K562 (cell line): ENCODE data around the gene CACNA1C. TPM values are rescaled to one million over a fixed set of nuclear protein-coding genes. Genes with fewer than 3 reads are reported as not detected.

Experiments used
- ATAC-seq: fragments of 200-7000 bp; cut with Tn5 transposase; 3 replicates; pipeline ENCODE4 v1.9.1; 2020; ENCODE audit warnings: moderate library complexity
- BruUV-seq: library from RNA; stranded (reverse); fragments of 400-500 nt; replicated peaks from 2 replicates; lab custom pipeline; 2021; lab: Mats Ljungman, UMichigan
- CTCF ChIA-PET: fragments of 300-600 bp; formaldehyde crosslinking; extraction: SDS; loops from one replicate; lab custom pipeline; 2021; ENCODE audit warnings: low intra/inter-chr PET ratio; lab: Yijun Ruan, JAX
- POLR2A ChIA-PET: fragments of 300-600, 350-650 bp; sonication (Branson Sonifier 250); formaldehyde crosslinking; extraction: SDS; loops from one replicate; lab custom pipeline; 2021; ENCODE audit warnings: antibody characterized with exemption, inconsistent platforms; lab: Yijun Ruan, JAX
- DNase-seq, 4 experiments: peaks; one replicate each; pipeline versions ENCODE4 v3.0.0 to v3.0.0-alpha.2; 2011 to 2018; ENCODE audit warnings: low spot score in 3 of 4, mixed read lengths in 3 of 4; ENCODE audit errors: extremely low read depth in 1 of 4
- FAIRE-seq: peaks from 2 replicates; lab custom pipeline; 2011; peaks lifted over from hg19 to GRCh38; lab: Jason Lieb, UNC
- H2AFZ ChIP-seq: 2 replicates; pipeline ENCODE4 v1.6.0; 2011; ENCODE audit warnings: low read depth, low read length, control low read depth, inconsistent platforms
- H3K27ac ChIP-seq: fragments of 200-600 bp; 3 replicates; pipeline ENCODE4 v1.8.0; 2011; ENCODE audit warnings: low read depth, mild to moderate bottlenecking, control low read depth, inconsistent platforms, low read length, moderate library complexity, mixed read lengths; ENCODE audit errors: extremely low read depth
- H3K27me3 ChIP-seq, 2 experiments: fragments of 300-600 bp in 1 of 2; 2 replicates in 1 of 2; 3 replicates in 1 of 2; pipeline versions ENCODE4 v1.6.0 to v1.8.0; 2011; ENCODE audit warnings: inconsistent platforms in 2 of 2, low read length in 2 of 2, mild to moderate bottlenecking in 1 of 2, mixed read lengths in 1 of 2, moderate library complexity in 1 of 2; ENCODE audit not compliant: control insufficient read depth in 2 of 2, insufficient read depth in 2 of 2
- H3K36me3 ChIP-seq: fragments of 300-600 bp; 3 replicates; pipeline ENCODE4 v1.8.0; 2011; ENCODE audit warnings: mild to moderate bottlenecking, low read length, inconsistent platforms; ENCODE audit not compliant: control insufficient read depth, insufficient read depth
- H3K4me1 ChIP-seq, 2 experiments: fragments of 200-600 bp in 1 of 2; replicated peaks in 1 of 2; 2 replicates in 1 of 2; 3 replicates in 1 of 2; pipeline versions ENCODE4 v1.5.1 to v1.8.0; 2011; ENCODE audit warnings: inconsistent platforms in 2 of 2, low read length in 2 of 2, mild to moderate bottlenecking in 1 of 2, mixed read lengths in 1 of 2, moderate library complexity in 1 of 2; ENCODE audit not compliant: control insufficient read depth in 2 of 2, insufficient read depth in 2 of 2
- H3K4me2 ChIP-seq: 2 replicates; pipeline ENCODE4 v1.6.1; 2011; ENCODE audit warnings: low read length, control low read depth, inconsistent platforms, mixed read lengths; ENCODE audit not compliant: insufficient read depth
- H3K4me3 ChIP-seq: fragments of 200-600 bp; sonication (generic), shearing (Covaris generic); 2 replicates; pipeline ENCODE4 v1.5.1; 2016; ENCODE audit warnings: control low read depth, inconsistent platforms
- H3K79me2 ChIP-seq: fragments of 200-600 bp; 3 replicates; pipeline ENCODE4 v1.8.0; 2011; ENCODE audit warnings: low read length, inconsistent platforms; ENCODE audit not compliant: control insufficient read depth, insufficient read depth
- H3K9ac ChIP-seq, 2 experiments: 2 replicates each; pipeline versions ENCODE4 v1.6.0 to v1.6.1; 2011; ENCODE audit warnings: low read depth in 2 of 2, low read length in 2 of 2, control low read depth in 1 of 2, inconsistent platforms in 1 of 2, mild to moderate bottlenecking in 1 of 2, mixed read lengths in 1 of 2; ENCODE audit not compliant: insufficient read depth in 1 of 2
- H3K9me1 ChIP-seq: one replicate; pipeline ENCODE4 v1.6.0; 2011; ENCODE audit warnings: inconsistent platforms, mild to moderate bottlenecking, low read length, moderate library complexity; ENCODE audit not compliant: control insufficient read depth, insufficient read depth
- H3K9me3 ChIP-seq: replicated peaks from 2 replicates; pipeline ENCODE4 v1.5.1; 2011; ENCODE audit warnings: low read depth, low read length, inconsistent platforms; ENCODE audit not compliant: control insufficient read depth, insufficient read depth
- H4K20me1 ChIP-seq: replicated peaks from 2 replicates; pipeline ENCODE4 v1.6.1; 2011; ENCODE audit warnings: low read length, inconsistent platforms, mixed read lengths; ENCODE audit not compliant: control insufficient read depth, insufficient read depth
- ARID1B ChIP-seq: fragments of 450-650 bp; IDR thresholded peaks from 2 replicates; pipeline ENCODE4 v1.6.1; 2016; ENCODE audit warnings: antibody characterized with exemption, mild to moderate bottlenecking, inconsistent platforms
- ILF3 ChIP-seq: fragments of 450-650 bp; IDR thresholded peaks from 2 replicates; pipeline ENCODE4 v1.6.1; 2018; ENCODE audit warnings: antibody characterized with exemption, mild to moderate bottlenecking, moderate library complexity, borderline replicate concordance
- JUND ChIP-seq, 2 experiments: IDR thresholded peaks; 2 replicates in 1 of 2; 3 replicates in 1 of 2; pipeline ENCODE4 v1.6.1; 2011; ENCODE audit warnings: borderline replicate concordance in 2 of 2, low read depth in 2 of 2, low read length in 2 of 2, improper control_type of control experiment in 1 of 2, missing biosample characterization in 1 of 2, missing genetic modification characterization in 1 of 2, missing genetic modification reagents in 1 of 2
- LCOR ChIP-seq: sonication (generic); formaldehyde crosslinking; IDR thresholded peaks from 2 replicates; pipeline ENCODE4 v1.8.0; 2022; ENCODE audit warnings: mild to moderate bottlenecking, missing genetic modification reagents
- PHTF2 ChIP-seq: fragments of 250-450 bp; sonication (Bioruptor Pico); IDR thresholded peaks from 2 replicates; pipeline ENCODE4 v1.5.0; 2021; ENCODE audit warnings: mild to moderate bottlenecking
- POLR2B ChIP-seq: fragments of 450-650 bp; IDR thresholded peaks from 2 replicates; pipeline ENCODE4 v1.6.1; 2018; ENCODE audit warnings: low read depth; ENCODE audit not compliant: partially characterized antibody
- SAFB2 ChIP-seq: fragments of 200-400 bp; formaldehyde crosslinking; IDR thresholded peaks from 2 replicates; pipeline ENCODE4 v1.6.1; 2018; ENCODE audit warnings: borderline replicate concordance, low read length, low read depth, moderate library complexity; ENCODE audit not compliant: severe bottlenecking
- TGIF2 ChIP-seq: sonication (generic); formaldehyde crosslinking; IDR thresholded peaks from 2 replicates; pipeline ENCODE4 v1.8.1; 2022; ENCODE audit warnings: mild to moderate bottlenecking, missing genetic modification reagents, moderate library complexity
- ZBTB17 ChIP-seq: fragments of 450-650 bp; formaldehyde crosslinking; IDR thresholded peaks from 2 replicates; pipeline ENCODE4 v1.4.0; 2020; ENCODE audit warnings: mild to moderate bottlenecking
- ZNF830 ChIP-seq: fragments of 250-450 bp; sonication (Bioruptor Pico); IDR thresholded peaks from 2 replicates; pipeline ENCODE4 v1.5.0; 2021; ENCODE audit warnings: mild to moderate bottlenecking
- WGBS: fragments of 100-300 bp; shearing (Covaris generic); methylation state at CpG from one replicate; pipeline ENCODE4 v1.1.6; 2016; ENCODE audit warnings: low coverage, mixed read lengths; ENCODE audit not compliant: insufficient coverage; ENCODE audit errors: missing lambda C conversion rate; 5-methylcytosine and 5-hydroxymethylcytosine counted together
- in situ Hi-C: fragments of 300-500 bp; cut with MboI; formaldehyde crosslinking; loops from 4 replicates; pipeline ENCODE4 v1.15.0; 2018; ENCODE audit warnings: inconsistent platforms, mixed read lengths
- intact Hi-C: fragments of 100-400 bp; cut with micrococcal nuclease; formaldehyde crosslinking; loops from 2 replicates; pipeline ENCODE4 v1.14.2; 2022
- polyA plus RNA-seq, 8 experiments: library from polyadenylated mRNA; depleted of rRNA in 4 of 8; stranded (reverse) in 5 of 8; unstranded in 3 of 8; fragments of >200 nt; fragmentation: Nextera tagmentation in 2 of 8; fragmentation: Illumina TruSeq in 1 of 8; extraction: Ambion mirVana in 2 of 8; extraction: Trizol in 1 of 8; gene quantifications; 2 replicates each; pipeline versions ENCODE4 v1.2.1 to v1.2.3, GENCODE V29; 2011 to 2014; ENCODE audit warnings: inconsistent platforms in 1 of 8, missing spikeins in 1 of 8
- total RNA-seq, 7 experiments: library from RNA; depleted of rRNA in 6 of 7; stranded (reverse); fragments of >200 nt in 6 of 7; fragmentation: Illumina TruSeq in 2 of 7; extraction: Trizol in 2 of 7; gene quantifications; 2 replicates each; pipeline versions ENCODE4 v1.2.1 to v1.2.3, GENCODE V29; 2011 to 2021; ENCODE audit warnings: low replicate concordance in 1 of 7
- TF ChIP-seq, protein P1 (sequence below): fragments of 250-450 bp; sonication (Bioruptor Pico); IDR thresholded peaks from 2 replicates; pipeline ENCODE4 v1.8.0; 2021; ENCODE audit warnings: moderate library complexity, mild to moderate bottlenecking, inconsistent platforms

CACNA1C gene
- total and polyA plus RNA-seq, 9 of the 15 experiments (the other 6 are each of a cell fraction or from before 2014, with no cell fraction given) = not detected

DNA sequence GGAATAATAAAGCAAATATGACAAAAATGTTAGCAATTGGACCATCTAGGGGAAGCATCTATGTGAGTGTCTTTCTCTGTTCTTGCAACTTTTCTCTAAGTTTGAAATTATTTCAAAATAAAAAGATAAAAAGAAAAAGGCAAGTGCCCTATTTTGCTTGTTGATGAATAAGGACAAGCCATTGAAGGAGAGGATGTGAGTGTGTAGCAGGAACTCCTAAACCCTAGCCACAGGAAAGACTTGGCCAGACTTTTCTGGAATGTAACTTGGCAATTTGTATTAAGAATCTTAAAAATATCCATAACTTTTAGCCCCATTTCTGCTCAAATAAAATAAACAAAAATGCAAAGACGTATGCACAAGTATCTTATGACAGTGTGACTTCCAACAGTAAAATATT lies 279.4 kb downstream of the CACNA1C start:
- intact Hi-C loops = no loop called here
- H3K79me2 ChIP-seq = no peaks in the 10 kb centered on the region
- H3K9me3 ChIP-seq = no peaks in the 10 kb centered on the region
- no peak overlapping the region for H3K9ac ChIP-seq
- CTCF ChIA-PET = no interaction called here
- H3K4me2 ChIP-seq = no peak overlapping the region
- H4K20me1 ChIP-seq = no peaks in the 10 kb centered on the region
- DNase-seq (no peak), ATAC-seq (no peak), FAIRE-seq (no peak)
- H3K9me1 ChIP-seq = no peaks in the 10 kb centered on the region
- in situ Hi-C loops = no loop called here
- TF ChIP-seq, protein P1, sequence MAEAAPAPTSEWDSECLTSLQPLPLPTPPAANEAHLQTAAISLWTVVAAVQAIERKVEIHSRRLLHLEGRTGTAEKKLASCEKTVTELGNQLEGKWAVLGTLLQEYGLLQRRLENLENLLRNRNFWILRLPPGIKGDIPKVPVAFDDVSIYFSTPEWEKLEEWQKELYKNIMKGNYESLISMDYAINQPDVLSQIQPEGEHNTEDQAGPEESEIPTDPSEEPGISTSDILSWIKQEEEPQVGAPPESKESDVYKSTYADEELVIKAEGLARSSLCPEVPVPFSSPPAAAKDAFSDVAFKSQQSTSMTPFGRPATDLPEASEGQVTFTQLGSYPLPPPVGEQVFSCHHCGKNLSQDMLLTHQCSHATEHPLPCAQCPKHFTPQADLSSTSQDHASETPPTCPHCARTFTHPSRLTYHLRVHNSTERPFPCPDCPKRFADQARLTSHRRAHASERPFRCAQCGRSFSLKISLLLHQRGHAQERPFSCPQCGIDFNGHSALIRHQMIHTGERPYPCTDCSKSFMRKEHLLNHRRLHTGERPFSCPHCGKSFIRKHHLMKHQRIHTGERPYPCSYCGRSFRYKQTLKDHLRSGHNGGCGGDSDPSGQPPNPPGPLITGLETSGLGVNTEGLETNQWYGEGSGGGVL (CRISPR knock-in tag) = no peak
- TF ChIP-seq LCOR (CRISPR knock-in tag) (no peak), JUND (IDR thresholded peaks at IDR 0.05; ENCODE audit: borderline replicate concordance, low read depth, low read length) (no peak), JUND (tag; IDR thresholded peaks at IDR 0.05; ENCODE audit: borderline replicate concordance, low read depth, low read length) (no peak), ZNF830 (CRISPR knock-in tag) (no peak), PHTF2 (CRISPR knock-in tag) (no peak), ARID1B (no peak), POLR2B (no peak), SAFB2 (no peak), TGIF2 (CRISPR knock-in tag) (no peak), ZBTB17 (CRISPR knock-in tag) (no peak), ILF3 (no peak)
- WGBS = 9% methylated on average over 1 of the region's 1 CpG
- no peaks in the 10 kb centered on the region for H3K36me3 ChIP-seq
- H3K4me1 ChIP-seq = peaks cover 3 to 21% of the 10 kb centered on the region in 2 experiments; a peak in 3 of 5 replicates
- no peak overlapping the region for H3K4me3 ChIP-seq
- no peak overlapping the region for H2AFZ ChIP-seq
- peaks cover 0 to 4% of the 10 kb centered on the region in 2 experiments; a peak in 1 of 5 replicates for H3K27me3 ChIP-seq
- POLR2A ChIA-PET = no interaction called here
- H3K27ac ChIP-seq = no peak overlapping the region
- BruUV-seq = no TSS peak
